ENCODE results near the gene IL12RB2. TPM values are rescaled to one million over a fixed set of nuclear protein-coding genes. Genes with fewer than 3 reads are reported as not detected.
"Not testable (repeated sequence)": the region's sequence is repeated elsewhere in the genome, so short reads cannot be mapped to it uniquely, and the experiment has no call there.

IL12RB2 gene
- total and polyA plus RNA-seq, 2 of the 13 experiments (the other 11 are each of a cell fraction or from before 2014, with no cell fraction given): not detected

DNA sequence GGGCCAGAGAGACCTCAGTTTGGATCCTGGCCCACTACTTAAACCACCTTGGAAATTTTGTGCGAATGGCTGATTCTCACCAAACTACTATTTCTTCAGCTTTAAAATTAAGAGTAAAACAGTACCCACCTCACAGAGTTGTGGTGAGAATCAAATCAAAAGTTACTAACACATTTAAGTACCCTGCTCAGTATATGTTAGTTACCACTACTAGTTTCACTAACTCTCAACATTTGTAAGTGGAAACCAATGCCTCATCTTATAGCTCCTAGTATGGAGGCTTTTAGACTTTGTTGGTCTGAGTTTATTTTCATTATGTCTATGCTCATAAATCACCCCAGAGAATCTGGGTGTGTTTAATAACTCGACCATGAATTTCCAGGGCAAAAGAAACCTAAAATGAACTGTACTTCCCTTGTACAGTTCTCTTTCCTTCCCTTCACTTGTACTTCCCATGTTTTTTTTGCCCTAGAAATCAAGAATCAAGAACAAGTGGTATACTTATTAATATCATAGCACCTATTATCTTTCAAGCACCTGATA, 134.1 kb downstream of the IL12RB2 start (continued):
- TF ChIP-seq GATA4 (IDR thresholded peaks at IDR 0.05; ENCODE audit: borderline replicate concordance, low read depth) (no peak), SPEN (CRISPR knock-in tag; IDR thresholded peaks at IDR 0.05; ENCODE audit: low read depth) (no peak), ZNF879 (CRISPR knock-in tag; IDR thresholded peaks at IDR 0.05) (no peak), BHLHE40 (IDR thresholded peaks at IDR 0.05; ENCODE audit: low read length) (no peak), ZMYM4 (CRISPR knock-in tag; IDR thresholded peaks at IDR 0.05) (no peak)

DNA sequence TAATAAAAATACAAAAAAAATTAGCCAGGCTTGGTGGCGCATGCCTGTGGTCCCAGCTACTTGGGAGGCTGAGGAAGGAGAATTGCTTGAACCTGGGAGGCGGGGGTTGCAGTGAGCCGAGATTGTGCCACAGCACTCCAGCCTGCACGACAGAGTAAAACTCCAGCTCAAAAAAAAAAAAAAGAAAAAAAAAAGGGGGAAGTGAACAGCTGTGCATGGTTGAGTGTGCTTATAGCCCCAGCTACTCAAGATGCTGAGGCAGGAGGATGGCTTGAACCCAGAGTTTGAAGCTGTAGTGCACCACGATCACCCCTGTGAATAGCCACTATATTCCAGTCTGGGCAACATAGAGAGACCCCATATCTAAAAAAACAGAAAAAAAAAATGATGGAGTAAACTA, 138.3 kb downstream of the IL12RB2 start:
- 37% methylated on average over 5 of the region's 5 CpGs for WGBS (ENCODE audit: low lambda C conversion rate)
- H3K36me3 ChIP-seq (replicated peaks in 1 of 2; ENCODE audit: control insufficient read depth in 1 of 2, insufficient read depth in 2 of 2, low read length in 2 of 2); DNase-seq (ENCODE audit: low spot score); H3K4me2 ChIP-seq (ENCODE audit: low read depth, low read length); H2AFZ ChIP-seq (ENCODE audit: low read length); FAIRE-seq; in situ Hi-C loops (cut with HindIII; ENCODE audit: extremely low pct_ligation_motif_present, low pct_unique_long_range_greater_than_20kb); H3K4me3 ChIP-seq (replicated peaks in 1 of 3; ENCODE audit: insufficient read depth in 1 of 3, low read depth in 2 of 3, low read length in 3 of 3); H4K20me1 ChIP-seq (ENCODE audit: insufficient read depth, low read length); ATAC-seq; H3K27me3 ChIP-seq (ENCODE audit: control insufficient read depth in 1 of 2, insufficient read depth in 2 of 2, low read length in 2 of 2); H3K27ac ChIP-seq (ENCODE audit: extremely low read length, insufficient read depth, low read length); intact Hi-C loops (cut with micrococcal nuclease; ENCODE audit: unreplicated experiment); BruUV-seq (replicated peaks); H3K9ac ChIP-seq (ENCODE audit: insufficient read depth, low read depth, low read length); H3K9me3 ChIP-seq (ENCODE audit: low read length); CTCF ChIA-PET (ENCODE audit: low intra/inter-chr PET ratio, low total read pairs); H3K79me2 ChIP-seq (ENCODE audit: insufficient read depth, low read length): not testable (repeated sequence)
- peaks cover 14% of the 10 kb centered on the region for H3K4me1 ChIP-seq (ENCODE audit: insufficient read depth, low read length)
- POLR2A ChIA-PET: interaction anchor here (1.3 kb wide), 1 partner anchor 15 kb away, joined by 4 read pairs; the partner anchor contains the start of gene SERBP1

Small RNAs within 50 kb of the gene (small RNA-seq; reads per million reads assigned to genes)
- gene RNU4ATAC4P (ENCODE audit: insufficient read depth in 2 of 3, insufficient read length in 3 of 3, low read depth in 2 of 3, low replicate concordance in 1 of 3): 0 reads per million in 3 experiments
- gene RNU6-387P (ENCODE audit: insufficient read depth in 2 of 3, insufficient read length in 3 of 3, low read depth in 2 of 3, low replicate concordance in 1 of 3): 0 reads per million in 3 experiments

Other genes with a start within 250 kb of the IL12RB2 start
- gene C1orf141, start 172.9 kb upstream of the IL12RB2 start, total RNA-seq (2016; rRNA removed; fragmentation: Illumina TruSeq; extraction: Trizol): not detected in 2 replicates
- gene C1orf141, start 172.9 kb upstream of the IL12RB2 start, polyA plus RNA-seq (2011; rRNA removed): not detected in 2 replicates
- not detected in 2 replicates for gene IL23R, start 141.4 kb upstream of the IL12RB2 start, total RNA-seq (2016; rRNA removed; fragmentation: Illumina TruSeq; extraction: Trizol)
- 0.07 TPM in 1 of 2 replicates, not detected in the other for gene IL23R, start 141.4 kb upstream of the IL12RB2 start, polyA plus RNA-seq (2011; rRNA removed)
- 281 and 464 TPM in 2 replicates for gene SERBP1, start 122.5 kb downstream of the IL12RB2 start, total RNA-seq (2016; rRNA removed; fragmentation: Illumina TruSeq; extraction: Trizol)
- gene SERBP1, start 122.5 kb downstream of the IL12RB2 start, polyA plus RNA-seq (2011; rRNA removed): 129 and 175 TPM in 2 replicates